ENCODE measurements around the gene KMT2B. TPM values are rescaled to one million over a fixed set of nuclear protein-coding genes. Genes with fewer than 3 reads are reported as not detected.
"Not testable (repeated sequence)": the region's sequence is repeated elsewhere in the genome, so short reads cannot be mapped to it uniquely, and the experiment has no call there.

The KMT2B gene
- total RNA-seq, 2 donors from 2014 or later = 34.8 to 40.1 TPM

DNA sequence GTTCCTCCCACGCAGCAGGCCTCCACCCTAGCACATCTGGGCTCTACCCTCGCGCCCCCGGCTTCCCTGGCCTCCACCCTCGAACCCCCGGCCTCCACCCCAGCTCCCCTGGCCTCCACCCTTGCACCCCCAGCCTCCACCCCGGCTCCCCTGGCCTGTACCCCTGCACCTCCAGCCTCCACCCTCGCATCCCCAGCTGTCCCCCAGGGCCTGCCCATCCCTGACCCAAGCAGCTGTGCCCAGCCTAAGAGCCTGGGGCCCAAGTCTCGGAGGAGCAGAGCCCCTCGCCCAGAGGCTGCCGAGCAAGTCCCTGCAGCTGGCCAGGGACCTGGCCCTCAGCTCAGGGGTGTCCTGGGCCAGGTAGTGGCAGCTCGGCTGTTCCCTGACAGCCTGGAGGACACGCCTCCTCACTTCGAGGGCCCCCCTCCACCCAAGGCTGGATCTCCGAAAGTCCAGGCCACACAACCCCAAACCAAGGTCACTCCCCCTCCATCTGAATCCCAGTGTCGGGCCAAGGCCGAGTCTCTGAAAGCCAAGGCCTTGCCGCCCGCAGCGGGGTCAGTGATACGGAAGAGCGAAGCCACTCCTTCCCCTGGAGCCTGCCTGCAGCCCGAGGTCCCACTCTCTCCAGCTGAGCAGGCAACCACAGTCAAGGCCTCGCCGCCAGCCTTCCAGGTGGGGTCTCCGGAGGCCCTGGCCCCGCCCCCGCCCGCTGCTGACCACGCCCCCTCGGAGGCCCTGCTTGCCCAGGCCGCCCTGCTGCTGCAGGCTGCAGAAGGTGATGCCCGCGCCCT lies 49.7 kb downstream of the KMT2B start:
- intact Hi-C loops (cut with DNase I, micrococcal nuclease) = no loop called here
- DNase-seq = no peak
- peak; percentile 14 for ATAC-seq

DNA sequence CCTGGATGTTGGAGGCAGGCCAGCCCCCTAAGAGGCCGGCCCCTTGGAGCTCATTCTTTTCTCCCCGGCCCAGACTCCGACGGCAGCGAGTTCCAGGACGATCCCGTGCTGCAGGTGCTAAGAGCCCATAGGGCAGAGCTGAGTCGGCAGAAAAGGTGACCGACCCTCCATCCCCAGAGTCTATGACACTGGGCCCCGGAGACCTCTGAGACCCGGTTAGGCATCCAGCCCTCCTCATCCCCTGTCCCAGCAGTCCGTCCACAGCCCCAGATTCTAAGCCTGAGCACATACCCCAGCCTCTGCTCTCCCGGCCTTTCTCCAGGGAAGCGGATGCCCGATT lies 50.2 kb downstream of the KMT2B start:
- intact Hi-C loops (cut with DNase I, micrococcal nuclease) = no loop called here
- ATAC-seq = no peak
- no peak for DNase-seq

DNA sequence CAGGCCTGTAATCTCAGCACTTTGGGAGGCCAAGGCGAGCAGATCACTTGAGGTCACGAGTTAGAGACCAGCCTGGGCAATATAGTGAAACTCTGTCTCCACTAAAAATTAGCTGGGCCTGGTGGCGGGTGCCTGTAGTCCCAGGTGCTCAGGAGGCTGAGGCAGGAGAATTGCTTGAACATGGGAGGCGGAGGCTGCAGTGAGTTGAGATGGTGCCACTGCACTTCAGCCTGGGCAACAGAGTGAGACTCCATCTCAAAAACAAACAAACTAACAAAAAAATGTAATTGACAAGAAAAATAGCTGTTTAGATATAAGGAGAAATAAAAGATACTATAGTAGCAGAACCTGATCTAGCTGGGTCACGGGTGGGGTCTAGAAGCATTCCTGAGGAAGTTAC lies 54.6 kb downstream of the KMT2B start:
- ATAC-seq; DNase-seq; intact Hi-C loops (cut with DNase I, micrococcal nuclease): not testable (repeated sequence)

DNA sequence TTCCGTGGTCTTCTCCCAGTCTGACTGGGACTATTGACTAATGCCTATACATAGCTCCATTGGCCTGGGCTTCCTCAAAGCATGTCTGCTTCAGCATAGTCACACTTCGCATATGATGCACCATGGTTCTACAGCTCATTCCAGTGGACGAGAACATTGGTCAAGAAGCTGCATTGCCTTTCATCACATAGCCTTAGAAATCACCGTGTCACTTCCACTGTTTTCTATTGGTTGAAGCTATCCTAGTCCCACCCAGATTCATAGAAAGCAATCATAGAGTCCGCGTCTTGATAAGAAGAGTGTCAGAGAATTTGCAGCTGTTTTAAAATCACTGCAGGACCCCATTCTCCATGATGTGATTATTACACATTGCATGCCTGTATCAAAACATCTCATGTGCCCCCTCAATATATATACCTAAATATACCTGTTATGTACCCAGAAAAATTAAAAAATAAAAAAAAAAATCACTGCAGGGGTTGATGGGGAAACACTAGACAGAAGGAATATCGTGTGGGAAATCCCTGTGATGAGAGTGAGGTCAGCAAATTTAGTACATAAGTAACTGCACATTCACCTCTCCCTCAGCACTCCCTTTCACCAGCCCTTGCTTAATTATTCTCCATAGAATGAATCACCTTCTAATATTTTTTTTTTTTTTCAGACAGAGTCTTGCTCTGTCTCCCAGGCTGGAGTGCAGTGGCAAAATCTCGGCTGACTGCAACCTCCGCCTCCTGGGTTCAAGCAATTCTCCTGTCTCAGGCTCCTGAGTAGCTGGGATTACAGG lies 55.4 kb downstream of the KMT2B start:
- ATAC-seq (no peak), DNase-seq (no peak)
- intact Hi-C loops (cut with DNase I, micrococcal nuclease) = no loop called here

DNA sequence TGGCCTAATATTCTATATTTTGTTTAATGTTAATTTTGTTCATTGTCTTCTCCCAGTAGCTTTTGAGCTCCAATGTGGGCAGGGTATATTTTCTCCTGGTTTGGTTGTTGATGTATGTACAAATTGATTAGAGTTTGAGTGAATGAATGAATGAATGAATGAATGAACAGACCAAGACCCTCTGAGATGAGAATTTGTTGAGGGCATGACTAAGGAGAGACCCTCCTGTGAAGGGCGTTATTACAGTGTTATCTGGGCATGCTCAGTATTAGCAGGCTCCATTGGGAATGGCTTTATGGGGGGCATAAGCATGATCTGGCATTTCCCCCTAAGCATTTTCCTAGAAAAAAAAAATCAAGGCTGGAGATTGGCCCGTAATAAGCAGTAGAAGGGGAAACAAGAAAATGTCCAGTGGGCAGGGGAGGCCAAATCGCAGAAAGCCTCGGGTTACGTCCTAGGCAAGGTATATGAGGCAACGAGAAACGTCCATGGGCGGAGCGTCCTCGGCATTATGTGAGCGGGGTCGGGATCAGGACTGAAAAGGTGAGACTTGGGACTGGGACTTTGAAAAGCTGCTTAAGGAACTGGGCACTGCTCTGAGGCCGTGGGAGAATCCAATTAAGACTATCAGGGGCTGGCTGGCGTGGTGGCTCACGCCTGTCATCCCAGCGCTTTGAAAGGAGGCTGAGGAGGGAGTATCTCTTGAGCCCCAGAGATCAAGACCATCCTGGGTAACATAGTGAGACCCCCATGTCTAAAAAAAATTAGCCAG lies 56.7 kb downstream of the KMT2B start:
- DNase-seq (no peak), ATAC-seq (peak; percentile 7)
- intact Hi-C loops (cut with DNase I, micrococcal nuclease) = no loop called here

DNA sequence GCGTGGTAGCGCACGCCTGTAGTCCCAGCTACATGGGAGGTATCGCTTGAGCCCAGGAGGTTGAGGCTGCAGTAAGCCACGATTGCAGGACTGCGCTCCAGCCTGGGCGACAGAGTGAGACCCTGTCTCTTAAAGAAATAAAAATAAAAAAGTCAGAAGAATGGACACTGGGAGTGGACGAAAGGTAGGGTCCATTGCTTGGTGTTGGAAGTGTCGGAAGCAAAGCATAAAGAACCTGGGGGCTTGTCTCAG lies 57.2 kb downstream of the KMT2B start:
- intact Hi-C loops (cut with DNase I, micrococcal nuclease) = no loop called here
- peak; percentile 26 for ATAC-seq
- no peak for DNase-seq

DNA sequence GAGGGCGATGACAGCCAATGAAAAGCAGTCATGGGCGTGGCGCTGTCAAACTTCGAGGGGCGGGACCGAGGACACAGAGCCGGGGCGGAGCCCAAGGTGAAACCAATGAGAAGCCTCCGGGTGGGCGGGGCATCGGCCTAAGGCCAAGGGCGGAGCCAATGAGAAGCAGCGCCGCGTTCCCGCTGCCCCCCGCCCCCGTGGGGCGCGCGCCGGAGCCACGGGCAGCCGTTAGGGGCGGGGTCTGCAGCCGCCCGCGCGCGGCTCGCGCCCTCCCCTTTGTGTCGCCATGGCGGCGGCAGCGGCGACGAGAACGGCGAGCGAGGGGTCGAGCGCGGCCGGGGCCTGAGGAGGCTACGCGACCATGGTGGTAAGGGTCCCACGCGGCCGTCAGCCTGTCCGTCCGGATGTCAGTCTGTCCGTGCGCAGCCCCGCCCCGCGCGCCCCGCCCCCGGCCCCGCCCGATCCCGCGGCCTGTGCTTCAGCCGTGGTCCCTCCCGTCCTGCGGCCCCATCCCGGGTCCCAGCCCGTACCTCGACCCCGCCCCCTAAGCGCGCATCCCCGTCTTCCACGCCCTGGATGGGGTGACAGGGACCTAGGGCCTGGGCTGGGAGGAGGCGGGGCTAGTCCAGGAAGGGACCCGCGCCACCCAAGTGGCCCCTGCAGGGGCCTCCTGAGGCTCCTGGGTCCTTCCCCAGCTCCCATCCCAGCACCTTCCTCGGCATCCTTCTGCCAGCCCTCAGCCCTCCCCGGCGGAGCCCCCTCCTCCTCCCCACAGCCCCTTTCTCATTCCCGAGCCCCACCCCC lies 57.7 kb downstream of the KMT2B start, which contains the start of gene ARHGAP33:
Gene ARHGAP33, plus strand, starts transcription at position 267 of the 804 bp plus-strand sequence. Its CDS starts 95 bp downstream, at position 362.
- intact Hi-C loops (cut with DNase I, micrococcal nuclease) = no loop called here
- DNase-seq (peak; percentile 98 to 100), ATAC-seq (peak; percentile 99)

DNA sequence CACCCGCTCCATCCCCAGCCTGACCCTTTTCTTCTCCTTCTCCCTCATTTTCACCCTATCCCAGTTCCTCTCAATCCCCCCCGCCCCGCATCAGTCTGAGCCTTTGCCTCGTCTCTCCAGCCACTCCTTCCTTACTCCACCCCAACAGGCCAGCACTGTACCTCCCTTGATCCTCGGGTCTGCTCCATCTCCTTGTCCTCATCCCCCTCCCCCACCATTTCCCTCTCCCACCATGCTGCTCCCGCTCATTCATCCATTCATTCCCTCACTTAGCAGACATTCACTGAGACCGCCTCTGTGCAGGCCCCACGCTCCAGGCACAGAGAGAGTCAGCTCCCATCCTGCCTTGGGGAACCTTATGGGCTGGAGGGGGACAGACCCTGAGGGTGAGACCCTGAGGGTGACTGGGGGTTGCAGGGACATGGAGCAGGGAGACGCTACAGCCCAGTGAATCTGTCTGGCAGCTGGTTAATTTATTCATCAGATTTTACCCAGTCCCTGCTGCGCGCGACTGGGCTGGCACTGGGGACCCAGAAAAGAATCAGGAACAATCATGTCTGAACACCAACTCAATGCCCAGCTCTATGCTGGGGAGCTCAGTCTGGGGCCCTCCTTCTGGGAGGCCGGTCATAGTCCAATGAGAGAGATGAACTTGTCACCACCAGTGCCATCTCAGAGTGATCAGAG lies 58.4 kb downstream of the KMT2B start:
- DNase-seq = no peak
- ATAC-seq = no peak
- intact Hi-C loops (cut with DNase I, micrococcal nuclease) = no loop called here

DNA sequence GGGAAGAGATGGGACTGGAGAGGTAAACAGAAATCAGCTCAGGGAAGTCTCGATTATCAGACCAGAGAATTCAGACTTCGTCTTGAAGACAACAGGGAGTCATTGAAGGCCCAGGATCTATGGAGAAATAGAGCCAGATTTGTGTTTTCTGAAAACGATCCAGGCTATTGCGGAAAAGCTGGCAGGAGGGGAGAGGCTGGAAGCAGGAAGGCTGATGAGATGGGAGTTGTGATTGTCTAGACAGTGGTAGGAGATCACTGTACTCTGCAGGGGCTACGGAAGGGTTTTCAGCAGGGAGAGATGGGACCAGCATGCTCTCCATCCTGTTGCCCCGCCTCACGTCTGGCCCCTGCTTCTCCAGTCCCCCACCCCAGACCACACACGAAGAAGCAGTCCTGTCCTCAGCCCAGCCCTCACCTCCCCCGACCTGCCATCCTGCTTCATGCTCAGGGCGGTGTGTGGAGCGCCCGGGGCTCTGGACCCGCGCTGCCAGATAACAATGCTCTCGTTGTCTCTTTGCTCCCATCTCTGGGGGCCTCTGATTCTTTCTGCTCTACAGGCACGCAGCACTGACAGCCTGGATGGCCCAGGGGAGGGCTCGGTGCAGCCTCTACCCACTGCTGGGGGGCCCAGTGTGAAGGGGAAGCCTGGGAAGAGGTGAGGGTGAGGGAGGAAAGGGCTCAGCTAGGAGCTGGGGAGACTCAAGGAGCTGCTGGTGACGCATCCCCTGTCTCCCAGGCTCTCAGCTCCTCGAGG lies 59.5 kb downstream of the KMT2B start:
- DNase-seq (no peak), ATAC-seq (no peak)
- intact Hi-C loops (cut with DNase I, micrococcal nuclease) = no loop called here

DNA sequence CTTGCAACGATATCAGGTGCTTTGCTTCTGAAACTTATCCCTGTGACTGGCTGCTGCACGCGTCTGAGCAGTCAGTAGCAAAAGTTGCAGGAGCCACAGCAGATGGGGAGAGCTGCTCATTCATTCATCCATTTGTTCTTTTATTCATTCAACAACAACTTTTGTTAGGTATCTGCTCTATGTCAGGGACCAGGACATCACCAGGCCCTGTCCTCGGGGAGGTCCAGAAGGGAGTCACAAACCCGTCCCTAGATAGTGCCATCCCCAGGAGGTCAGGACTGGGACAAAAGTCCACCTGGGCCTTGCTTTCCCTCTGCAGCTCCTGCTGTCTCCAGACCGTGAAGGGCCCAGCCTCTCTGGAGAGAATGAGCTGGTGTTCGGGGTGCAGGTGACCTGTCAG lies 60.2 kb downstream of the KMT2B start:
- ATAC-seq (no peak), DNase-seq (no peak)
- intact Hi-C loops (cut with DNase I, micrococcal nuclease) = no loop called here

DNA sequence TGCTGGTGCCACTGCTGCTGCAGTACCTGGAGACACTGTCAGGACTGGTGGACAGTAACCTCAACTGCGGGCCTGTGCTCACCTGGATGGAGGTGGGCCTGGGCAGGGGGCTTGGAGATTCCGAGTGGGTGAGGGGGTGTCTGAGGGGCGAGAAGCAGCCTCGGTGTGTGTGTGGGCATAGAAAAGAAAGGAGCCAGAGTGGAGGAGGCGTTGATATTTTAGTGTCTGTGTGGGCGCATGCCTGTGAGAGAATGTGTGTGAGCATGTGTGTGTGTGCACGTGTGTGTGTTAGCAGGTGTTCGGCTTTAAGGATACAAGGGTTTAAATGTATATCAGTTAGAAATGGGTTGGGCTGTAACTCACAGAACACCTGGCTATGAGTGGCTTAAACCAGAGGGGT lies 61.2 kb downstream of the KMT2B start:
- ATAC-seq (no peak), DNase-seq (no peak)
- intact Hi-C loops (cut with DNase I, micrococcal nuclease) = no loop called here

DNA sequence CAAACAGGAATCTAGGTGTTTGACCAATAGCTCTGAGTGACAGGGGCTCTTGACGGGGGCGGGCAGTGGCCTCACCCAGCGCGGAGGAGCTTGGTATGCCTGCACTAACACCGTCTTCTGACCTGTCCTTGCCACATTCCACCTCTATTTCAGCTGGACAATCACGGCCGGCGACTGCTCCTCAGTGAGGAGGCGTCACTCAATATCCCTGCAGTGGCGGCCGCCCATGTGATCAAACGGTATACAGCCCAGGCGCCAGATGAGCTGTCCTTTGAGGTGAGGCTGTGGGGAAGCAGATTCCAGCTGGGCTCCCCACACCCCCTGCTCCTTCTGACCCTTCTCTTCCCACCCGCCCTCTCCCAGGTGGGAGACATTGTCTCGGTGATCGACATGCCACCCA lies 62.3 kb downstream of the KMT2B start:
- no peak for DNase-seq
- ATAC-seq = no peak
- intact Hi-C loops (cut with DNase I, micrococcal nuclease) = no loop called here

DNA sequence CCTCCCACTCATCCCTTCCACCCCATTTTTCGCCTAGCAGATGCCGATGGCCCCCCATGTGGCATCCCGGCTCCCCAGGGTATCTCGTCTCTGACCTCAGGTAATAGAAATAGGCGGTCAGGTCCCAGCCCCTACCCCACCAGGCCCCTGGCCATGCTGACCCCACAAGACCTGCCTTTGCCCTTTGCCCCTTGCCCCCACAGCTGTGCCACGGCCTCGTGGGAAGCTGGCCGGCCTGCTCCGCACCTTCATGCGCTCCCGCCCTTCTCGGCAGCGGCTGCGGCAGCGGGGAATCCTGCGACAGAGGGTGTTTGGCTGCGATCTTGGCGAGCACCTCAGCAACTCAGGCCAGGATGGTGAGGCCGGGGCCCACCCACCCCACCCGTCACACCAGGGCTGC lies 62.9 kb downstream of the KMT2B start:
- intact Hi-C loops (cut with DNase I, micrococcal nuclease) = no loop called here
- no peak for ATAC-seq
- DNase-seq = no peak

DNA sequence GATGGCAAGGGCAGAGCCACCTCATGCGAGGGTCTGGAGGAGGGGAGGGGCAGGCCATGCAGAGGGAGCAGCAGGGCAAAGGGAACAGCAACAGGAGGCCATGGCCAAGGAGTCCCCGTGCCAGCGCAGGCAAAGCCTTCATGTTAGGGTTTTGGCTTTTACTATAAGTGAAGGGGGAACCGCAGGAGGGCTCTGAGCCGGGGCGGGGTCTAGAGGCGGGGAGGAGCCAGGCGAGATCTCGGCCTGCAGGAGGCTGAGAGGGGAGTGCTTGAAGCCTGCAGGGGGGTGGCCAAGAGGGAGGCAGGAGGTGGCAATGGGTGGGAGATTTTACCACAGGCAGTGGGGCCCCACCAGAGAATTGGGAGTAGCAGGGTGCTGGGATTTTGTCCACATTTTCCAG lies 63.8 kb downstream of the KMT2B start:
- ATAC-seq (no peak), DNase-seq (no peak)
- intact Hi-C loops (cut with DNase I, micrococcal nuclease) = no loop called here

DNA sequence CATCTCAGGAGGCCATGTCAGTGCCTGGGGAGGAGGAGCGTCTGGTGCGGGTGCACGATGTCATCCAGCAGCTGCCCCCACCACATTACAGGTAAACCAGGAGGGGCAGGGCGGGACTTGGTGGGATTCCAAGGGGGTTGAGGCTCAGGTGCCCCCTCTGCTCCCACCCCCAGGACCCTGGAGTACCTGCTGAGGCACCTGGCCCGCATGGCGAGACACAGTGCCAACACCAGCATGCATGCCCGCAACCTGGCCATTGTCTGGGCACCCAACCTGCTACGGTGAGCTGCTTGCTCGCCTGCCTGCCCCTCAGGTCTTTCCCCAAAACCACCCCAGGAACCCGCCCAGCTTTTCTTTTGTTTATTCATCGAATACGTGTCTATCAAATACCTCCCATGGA lies 64.8 kb downstream of the KMT2B start:
- DNase-seq = no peak
- intact Hi-C loops (cut with DNase I, micrococcal nuclease) = no loop called here
- ATAC-seq = no peak

DNA sequence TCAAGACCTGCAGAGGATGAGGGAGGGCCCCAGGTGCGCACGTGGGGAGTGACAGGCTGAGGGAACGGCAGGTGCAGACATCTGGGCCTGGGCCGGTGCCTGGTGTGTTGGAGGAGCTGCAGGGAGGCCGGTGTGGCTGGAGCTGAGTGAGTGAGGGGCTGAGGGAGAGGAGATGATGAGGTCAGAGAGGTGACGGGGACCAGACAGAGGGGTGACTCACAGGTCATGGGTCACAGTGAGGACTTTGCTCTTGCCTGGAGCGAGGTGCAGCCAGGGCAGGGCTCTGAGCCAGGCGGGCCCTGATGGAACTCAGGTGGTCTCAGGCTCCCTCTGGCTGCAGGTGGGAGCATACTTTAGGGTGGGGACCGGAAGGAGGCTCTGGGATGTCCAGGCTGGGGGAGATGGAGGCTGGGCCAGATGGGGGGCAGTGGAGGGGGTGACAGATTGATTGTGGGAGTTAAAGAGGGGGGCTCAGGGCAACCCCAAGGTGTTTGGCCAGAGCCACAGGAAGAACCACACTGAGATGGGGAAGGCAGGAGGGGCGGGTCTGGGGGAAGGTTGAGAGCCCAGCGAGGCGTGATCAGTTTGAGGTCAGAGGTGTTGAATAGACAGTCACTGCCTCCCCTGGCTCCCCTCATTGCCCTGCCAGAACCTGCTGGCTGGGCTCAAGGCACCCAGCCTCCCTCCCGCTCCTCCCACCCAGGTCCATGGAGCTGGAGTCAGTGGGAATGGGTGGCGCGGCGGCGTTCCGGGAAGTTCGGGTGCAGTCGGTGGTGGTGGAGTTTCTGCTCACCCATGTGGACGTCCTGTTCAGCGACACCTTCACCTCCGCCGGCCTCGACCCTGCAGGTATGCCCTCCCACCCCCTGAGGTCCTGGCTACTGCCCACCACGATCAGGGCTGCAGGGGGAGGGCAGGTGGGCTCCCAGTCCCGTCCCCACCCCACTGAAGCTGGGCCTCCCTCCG lies 65.9 kb downstream of the KMT2B start:
- DNase-seq = no peak

More for the DNA sequence above, 65.9 kb downstream of the KMT2B start:
- no peak for ATAC-seq
- intact Hi-C loops (cut with DNase I, micrococcal nuclease) = no loop called here
